CD4-positive, CD25-positive, alpha-beta regulatory T cell (primary cell): ENCODE results near the gene OLFML2A. TPM values are rescaled to one million over a fixed set of nuclear protein-coding genes. Genes with fewer than 3 reads are reported as not detected.

Experiments
- ATAC-seq, 2 donors: fragments of 150-1000 bp; cut with Tn5 transposase; one replicate each; pipeline ENCODE4 v1.10.0; 2021; ENCODE audit warnings: low read depth in 2 of 2, moderate number of reproducible peaks in 2 of 2, moderate library complexity in 1 of 2
- DNase-seq, 3 donors: peaks; one replicate each; pipeline versions ENCODE4 v3.0.0 to v3.0.0-alpha.2; 2012 to 2022; ENCODE audit warnings: mixed read lengths in 1 of 3
- H3K27ac ChIP-seq: one replicate; pipeline ENCODE4 v1.7.0; 2013; ENCODE audit warnings: mild to moderate bottlenecking, low read length; ENCODE audit not compliant: insufficient read depth, poor library complexity, severe bottlenecking
- H3K27me3 ChIP-seq: one replicate; pipeline ENCODE4 v1.7.0; 2013; ENCODE audit warnings: low read length; ENCODE audit not compliant: control insufficient read depth, insufficient read depth
- H3K36me3 ChIP-seq: one replicate; pipeline ENCODE4 v1.7.0; 2013; ENCODE audit warnings: mild to moderate bottlenecking, low read length, moderate library complexity; ENCODE audit not compliant: control insufficient read depth, insufficient read depth
- H3K4me1 ChIP-seq: 2 replicates; pipeline ENCODE4 v1.7.0; 2013; ENCODE audit warnings: mild to moderate bottlenecking, low read length; ENCODE audit not compliant: insufficient read depth, control insufficient read depth, poor library complexity, severe bottlenecking
- H3K4me3 ChIP-seq: one replicate; pipeline ENCODE4 v1.7.0; 2013; ENCODE audit warnings: low read depth, mild to moderate bottlenecking, low read length, moderate library complexity
- H3K9me3 ChIP-seq, 2 experiments: 1 replicate in 1 of 2; 2 replicates in 1 of 2; pipeline ENCODE4 v1.7.0; 2013; ENCODE audit warnings: low read length in 2 of 2, mild to moderate bottlenecking in 1 of 2, moderate library complexity in 1 of 2; ENCODE audit not compliant: control insufficient read depth in 2 of 2
- H3K27ac Mint-ChIP-seq, 3 donors: one replicate each; pipeline ENCODE4 v1.8.0; 2020 to 2022; ENCODE audit warnings: mild to moderate bottlenecking in 3 of 3, mixed read lengths in 3 of 3, moderate library complexity in 2 of 3
- H3K27me3 Mint-ChIP-seq: one replicate; pipeline ENCODE4 v1.8.0; 2022; ENCODE audit warnings: mild to moderate bottlenecking, mixed read lengths
- H3K36me3 Mint-ChIP-seq: one replicate; pipeline ENCODE4 v1.8.0; 2020; ENCODE audit warnings: mixed read lengths
- H3K4me1 Mint-ChIP-seq, 4 donors: one replicate each; pipeline ENCODE4 v1.8.0; 2020 to 2022; ENCODE audit warnings: mixed read lengths in 4 of 4, mild to moderate bottlenecking in 1 of 4
- H3K4me3 Mint-ChIP-seq, 4 donors: one replicate each; pipeline ENCODE4 v1.8.0; 2020 to 2022; ENCODE audit warnings: mild to moderate bottlenecking in 4 of 4, mixed read lengths in 4 of 4, moderate library complexity in 3 of 4
- H3K9me3 Mint-ChIP-seq, 7 donors: one replicate each; pipeline ENCODE4 v1.8.0; 2020 to 2022; ENCODE audit warnings: mixed read lengths in 7 of 7, mild to moderate bottlenecking in 3 of 7, moderate library complexity in 2 of 7
- polyA plus RNA-seq, 4 donors: library from polyadenylated mRNA; unstranded; fragments of 300-500 nt; fragmentation: Illumina TruSeq; gene quantifications; one replicate each; pipeline ENCODE4 v1.2.3, GENCODE V29; 2021
- total RNA-seq: library from RNA; stranded (reverse); gene quantifications from one replicate; pipeline ENCODE4 v1.2.3, GENCODE V29; 2022

OLFML2A gene
- total and polyA plus RNA-seq, 5 donors from 2014 or later = not detected

GRCh38 chr9:124767821-124768220 lies 9.1 kb upstream of the OLFML2A start:
- H3K4me1 Mint-ChIP-seq = peaks cover 5 to 30% (median 19%) of the 10 kb centered on the region in 4 donors
- H3K27ac Mint-ChIP-seq = no peak overlapping the region
- ATAC-seq = no peak
- H3K36me3 Mint-ChIP-seq = no peaks in the 10 kb centered on the region
- peaks cover 32% of the 10 kb centered on the region for H3K4me1 ChIP-seq
- no peak overlapping the region for H3K27ac ChIP-seq
- H3K36me3 ChIP-seq = no peaks in the 10 kb centered on the region
- peaks cover 0 to 1% (median 0%) of the 10 kb centered on the region in 7 donors for H3K9me3 Mint-ChIP-seq
- H3K4me3 ChIP-seq = no peak overlapping the region
- H3K27me3 ChIP-seq = peaks cover 47% of the 10 kb centered on the region
- H3K27me3 Mint-ChIP-seq = peaks cover 82% of the 10 kb centered on the region
- H3K9me3 ChIP-seq = no peaks in the 10 kb centered on the region
- peak overlapping the region in 2 of 4 donors; percentile 32 to 82 for H3K4me3 Mint-ChIP-seq
- DNase-seq = no peak

- ATAC-seq (no peak), DNase-seq (no peak)
- H3K9me3 ChIP-seq = no peaks in the 10 kb centered on the region
- peaks cover 32% of the 10 kb centered on the region for H3K4me1 ChIP-seq
- H3K27me3 ChIP-seq = peaks cover 44% of the 10 kb centered on the region
- Mint-ChIP-seq H3K27me3 (peaks cover 77% of the 10 kb centered on the region), H3K4me3 (peak overlapping the region in 1 of 4 donors; percentile 82), H3K4me1 (peaks cover 5 to 31% (median 19%) of the 10 kb centered on the region in 4 donors), H3K27ac (no peak overlapping the region), H3K9me3 (peaks cover 0 to 1% (median 0%) of the 10 kb centered on the region in 7 donors), H3K36me3 (no peaks in the 10 kb centered on the region)
- no peaks in the 10 kb centered on the region for H3K36me3 ChIP-seq
- H3K4me3 ChIP-seq = no peak overlapping the region
- no peak overlapping the region for H3K27ac ChIP-seq
Measured at GRCh38 chr9:124768334-124768733, 8.6 kb upstream of the OLFML2A start.

GRCh38 chr9:124768750-124769548 lies 8.0 kb upstream of the OLFML2A start:
- Mint-ChIP-seq H3K36me3 (no peaks in the 10 kb centered on the region), H3K4me3 (peak overlapping the region; percentile 82 to 92 (median 87)), H3K27ac (no peak overlapping the region), H3K9me3 (peaks cover 0 to 1% (median 0%) of the 10 kb centered on the region in 7 donors), H3K27me3 (peaks cover 71% of the 10 kb centered on the region), H3K4me1 (peaks cover 5 to 37% (median 23%) of the 10 kb centered on the region in 4 donors)
- H3K36me3 ChIP-seq = no peaks in the 10 kb centered on the region
- no peak for DNase-seq
- H3K9me3 ChIP-seq = no peaks in the 10 kb centered on the region
- peaks cover 42% of the 10 kb centered on the region for H3K27me3 ChIP-seq
- H3K27ac ChIP-seq = no peak overlapping the region
- no peak overlapping the region for H3K4me3 ChIP-seq
- peaks cover 32% of the 10 kb centered on the region for H3K4me1 ChIP-seq
- no peak for ATAC-seq

- no peaks in the 10 kb centered on the region for H3K36me3 ChIP-seq
- H3K9me3 ChIP-seq = no peaks in the 10 kb centered on the region
- H3K27ac ChIP-seq = no peak overlapping the region
- peaks cover 38% of the 10 kb centered on the region for H3K27me3 ChIP-seq
- peak overlapping the region; percentile 82 to 92 (median 87) for H3K4me3 Mint-ChIP-seq
- H3K4me1 ChIP-seq = peaks cover 32% of the 10 kb centered on the region
- no peak overlapping the region for H3K4me3 ChIP-seq
- peaks cover 0 to 1% (median 0%) of the 10 kb centered on the region in 7 donors for H3K9me3 Mint-ChIP-seq
- ATAC-seq = no peak
- peaks cover 69% of the 10 kb centered on the region for H3K27me3 Mint-ChIP-seq
- H3K4me1 Mint-ChIP-seq = peaks cover 5 to 45% (median 29%) of the 10 kb centered on the region in 4 donors
- DNase-seq = peak in 1 of 3 donors; percentile 17
- no peaks in the 10 kb centered on the region for H3K36me3 Mint-ChIP-seq
- H3K27ac Mint-ChIP-seq = peak overlapping the region in 2 of 3 donors; percentile 16 to 21
Measured at GRCh38 chr9:124769549-124770358, 7.2 kb upstream of the OLFML2A start.

- Mint-ChIP-seq H3K9me3 (peaks cover 0 to 1% (median 0%) of the 10 kb centered on the region in 7 donors), H3K4me1 (peaks cover 5 to 45% (median 29%) of the 10 kb centered on the region in 4 donors), H3K36me3 (no peaks in the 10 kb centered on the region), H3K27ac (no peak overlapping the region), H3K4me3 (peak overlapping the region; percentile 82 to 92 (median 87)), H3K27me3 (peaks cover 70% of the 10 kb centered on the region)
- Histone ChIP-seq H3K27me3 (peaks cover 36% of the 10 kb centered on the region), H3K36me3 (no peaks in the 10 kb centered on the region), H3K9me3 (no peaks in the 10 kb centered on the region), H3K4me3 (peak overlapping the region; percentile 40), H3K4me1 (peaks cover 32% of the 10 kb centered on the region), H3K27ac (no peak overlapping the region)
- peak in 2 of 3 donors; percentile 7 to 19 for DNase-seq
- no peak for ATAC-seq
Measured at GRCh38 chr9:124770359-124771020, 6.4 kb upstream of the OLFML2A start.

GRCh38 chr9:124771021-124771866 lies 5.7 kb upstream of the OLFML2A start, which contains the start of gene NR6A1:
Gene NR6A1, minus strand, starts transcription at chr9:124771311.
- Histone ChIP-seq H3K36me3 (no peaks in the 10 kb centered on the region), H3K4me3 (peak within 1 kb of the TSS; percentile 81), H3K27me3 (peaks cover 34% of the 10 kb centered on the region), H3K27ac (no peak within 1 kb of the TSS), H3K4me1 (peaks cover 32% of the 10 kb centered on the region), H3K9me3 (no peaks in the 10 kb centered on the region)
- ATAC-seq = peak; percentile 90 to 91
- peak within 1 kb of the TSS in 2 of 3 donors; percentile 86 for H3K27ac Mint-ChIP-seq
- peaks cover 0 to 1% (median 0%) of the 10 kb centered on the region in 7 donors for H3K9me3 Mint-ChIP-seq
- H3K4me3 Mint-ChIP-seq = peak within 1 kb of the TSS; percentile 88 to 96 (median 95)
- DNase-seq = peak; percentile 91 to 96 (median 94)
- peaks cover 70% of the 10 kb centered on the region for H3K27me3 Mint-ChIP-seq
- H3K36me3 Mint-ChIP-seq = no peaks in the 10 kb centered on the region
- H3K4me1 Mint-ChIP-seq = peaks cover 5 to 51% (median 32%) of the 10 kb centered on the region in 4 donors
